Effector memory CD8-positive, alpha-beta T cell (primary cell): ENCODE data around the gene ADAM17.

ENCODE experiments used
- ATAC-seq: fragments of 150-1000 bp; cut with Tn5 transposase; replicated peaks from 2 replicates; pipeline ENCODE4 v1.10.0; 2021; ENCODE audit warnings: mild to moderate bottlenecking, moderate library complexity
- DNase-seq, 3 experiments: peaks; one replicate each; pipeline ENCODE4 v3.0.0; 2021
- H3K27ac Mint-ChIP-seq, 2 donors: one replicate each; pipeline ENCODE4 v1.8.0; 2022; ENCODE audit warnings: mild to moderate bottlenecking in 2 of 2, mixed read lengths in 2 of 2, moderate library complexity in 2 of 2
- H3K27me3 Mint-ChIP-seq, 2 donors: one replicate each; pipeline ENCODE4 v1.8.0; 2022; ENCODE audit warnings: mixed read lengths in 2 of 2
- H3K36me3 Mint-ChIP-seq: one replicate; pipeline ENCODE4 v1.8.0; 2022; ENCODE audit warnings: mild to moderate bottlenecking, moderate library complexity, mixed read lengths; ENCODE audit not compliant: insufficient read depth
- H3K4me1 Mint-ChIP-seq, 2 donors: one replicate each; pipeline ENCODE4 v1.8.0; 2022; ENCODE audit warnings: low read depth in 2 of 2, mixed read lengths in 2 of 2
- H3K4me3 Mint-ChIP-seq, 2 donors: one replicate each; pipeline ENCODE4 v1.8.0; 2022; ENCODE audit warnings: mild to moderate bottlenecking in 2 of 2, mixed read lengths in 2 of 2, moderate library complexity in 2 of 2
- H3K9me3 Mint-ChIP-seq, 2 donors: one replicate each; pipeline ENCODE4 v1.8.0; 2022; ENCODE audit warnings: mixed read lengths in 2 of 2

ADAM17 gene

GRCh38 chr2:9466147-9466683 is 89.4 kb downstream of the ADAM17 start:
- DNase-seq (no peak), ATAC-seq (no peak)
- H3K4me3 Mint-ChIP-seq, result no peak overlapping the region
- peaks cover 10% of the 10 kb centered on the region for H3K36me3 Mint-ChIP-seq
- no peaks in the 10 kb centered on the region for H3K9me3 Mint-ChIP-seq
- peaks cover 7 to 14% of the 10 kb centered on the region in 2 donors for H3K4me1 Mint-ChIP-seq
- no peak overlapping the region for H3K27ac Mint-ChIP-seq
- no peaks in the 10 kb centered on the region for H3K27me3 Mint-ChIP-seq

GRCh38 chr2:9465170-9465569 is 90.5 kb downstream of the ADAM17 start:
- H3K36me3 Mint-ChIP-seq, result peaks cover 16% of the 10 kb centered on the region

GRCh38 chr2:9463698-9464034 is 92.0 kb downstream of the ADAM17 start:
- H3K9me3 Mint-ChIP-seq, result no peaks in the 10 kb centered on the region
- H3K27ac Mint-ChIP-seq, result peak overlapping the region; percentile 69 to 78
- DNase-seq, result peak in 2 of 3 experiments; percentile 5 to 13
- no peak overlapping the region for H3K4me3 Mint-ChIP-seq
- peaks cover 26% of the 10 kb centered on the region for H3K36me3 Mint-ChIP-seq
- peak; percentile 90 for ATAC-seq
- peaks cover 7 to 14% of the 10 kb centered on the region in 2 donors for H3K4me1 Mint-ChIP-seq
- no peaks in the 10 kb centered on the region for H3K27me3 Mint-ChIP-seq

More at GRCh38 chr2:9465170-9465569, 90.5 kb downstream of the ADAM17 start:
- no peaks in the 10 kb centered on the region for H3K9me3 Mint-ChIP-seq
- no peak for DNase-seq
- H3K4me1 Mint-ChIP-seq, result peaks cover 7 to 14% of the 10 kb centered on the region in 2 donors
- ATAC-seq, result no peak
- H3K27me3 Mint-ChIP-seq, result no peaks in the 10 kb centered on the region
- H3K27ac Mint-ChIP-seq, result no peak overlapping the region
- no peak overlapping the region for H3K4me3 Mint-ChIP-seq

GRCh38 chr2:9462886-9463697 is 92.5 kb downstream of the ADAM17 start:
- ATAC-seq (peak; percentile 77), DNase-seq (no peak)
- Mint-ChIP-seq H3K36me3 (peaks cover 27% of the 10 kb centered on the region), H3K4me1 (peaks cover 7 to 14% of the 10 kb centered on the region in 2 donors), H3K4me3 (no peak overlapping the region), H3K9me3 (no peaks in the 10 kb centered on the region), H3K27ac (peak overlapping the region; percentile 69 to 78), H3K27me3 (no peaks in the 10 kb centered on the region)

GRCh38 chr2:9462313-9462712 is 93.3 kb downstream of the ADAM17 start:
- ATAC-seq (no peak), DNase-seq (no peak)
- H3K27me3 Mint-ChIP-seq, result no peaks in the 10 kb centered on the region
- H3K4me3 Mint-ChIP-seq, result no peak overlapping the region
- H3K9me3 Mint-ChIP-seq, result no peaks in the 10 kb centered on the region
- peaks cover 32% of the 10 kb centered on the region for H3K36me3 Mint-ChIP-seq
- no peak overlapping the region for H3K27ac Mint-ChIP-seq
- H3K4me1 Mint-ChIP-seq, result peaks cover 7 to 14% of the 10 kb centered on the region in 2 donors

- ATAC-seq (no peak), DNase-seq (no peak)
- no peak overlapping the region for H3K4me3 Mint-ChIP-seq
- no peaks in the 10 kb centered on the region for H3K9me3 Mint-ChIP-seq
- H3K27ac Mint-ChIP-seq, result no peak overlapping the region
- H3K36me3 Mint-ChIP-seq, result peaks cover 35% of the 10 kb centered on the region
- peaks cover 7 to 14% of the 10 kb centered on the region in 2 donors for H3K4me1 Mint-ChIP-seq
- H3K27me3 Mint-ChIP-seq, result no peaks in the 10 kb centered on the region
These were observed 94.6 kb downstream of the ADAM17 start for GRCh38 chr2:9461079-9461478.

- Mint-ChIP-seq H3K9me3 (no peaks in the 10 kb centered on the region), H3K4me1 (peaks cover 7 to 14% of the 10 kb centered on the region in 2 donors), H3K27ac (no peak overlapping the region), H3K4me3 (no peak overlapping the region), H3K27me3 (no peaks in the 10 kb centered on the region), H3K36me3 (peaks cover 41% of the 10 kb centered on the region)
- ATAC-seq (no peak), DNase-seq (no peak)
These were observed 95.1 kb downstream of the ADAM17 start for GRCh38 chr2:9460441-9461017.

GRCh38 chr2:9451231-9451630 is 104.4 kb downstream of the ADAM17 start:
- H3K27me3 Mint-ChIP-seq, result no peaks in the 10 kb centered on the region
- H3K4me1 Mint-ChIP-seq, result no peaks in the 10 kb centered on the region
- no peak overlapping the region for H3K27ac Mint-ChIP-seq
- ATAC-seq, result no peak
- DNase-seq, result no peak
- H3K36me3 Mint-ChIP-seq, result peaks cover 47% of the 10 kb centered on the region
- no peak overlapping the region for H3K4me3 Mint-ChIP-seq
- H3K9me3 Mint-ChIP-seq, result no peaks in the 10 kb centered on the region

- H3K36me3 Mint-ChIP-seq, result peaks cover 46% of the 10 kb centered on the region
- ATAC-seq, result no peak
These were observed 110.5 kb downstream of the ADAM17 start for GRCh38 chr2:9445089-9445488.

GRCh38 chr2:9443526-9443925 is 112.1 kb downstream of the ADAM17 start:
- H3K4me1 Mint-ChIP-seq, result peaks cover 2 to 4% of the 10 kb centered on the region in 2 donors
- no peak overlapping the region for H3K4me3 Mint-ChIP-seq
- DNase-seq (no peak), ATAC-seq (no peak)
- H3K27me3 Mint-ChIP-seq, result no peaks in the 10 kb centered on the region
- H3K27ac Mint-ChIP-seq, result no peak overlapping the region
- H3K36me3 Mint-ChIP-seq, result peaks cover 47% of the 10 kb centered on the region
- no peaks in the 10 kb centered on the region for H3K9me3 Mint-ChIP-seq

More at GRCh38 chr2:9445089-9445488, 110.5 kb downstream of the ADAM17 start:
- peaks cover 2 to 4% of the 10 kb centered on the region in 2 donors for H3K4me1 Mint-ChIP-seq
- peak overlapping the region; percentile 5 to 29 for H3K27ac Mint-ChIP-seq
- no peaks in the 10 kb centered on the region for H3K9me3 Mint-ChIP-seq
- no peak for DNase-seq
- no peak overlapping the region for H3K4me3 Mint-ChIP-seq
- no peaks in the 10 kb centered on the region for H3K27me3 Mint-ChIP-seq

GRCh38 chr2:9441556-9441955 is 114.1 kb downstream of the ADAM17 start:
- Mint-ChIP-seq H3K36me3 (peaks cover 60% of the 10 kb centered on the region), H3K27me3 (no peaks in the 10 kb centered on the region), H3K9me3 (no peaks in the 10 kb centered on the region), H3K4me3 (no peak overlapping the region), H3K4me1 (peaks cover 2 to 4% of the 10 kb centered on the region in 2 donors), H3K27ac (no peak overlapping the region)
- no peak for DNase-seq
- no peak for ATAC-seq

GRCh38 chr2:9440058-9440727 is 115.4 kb downstream of the ADAM17 start:
- H3K27me3 Mint-ChIP-seq, result no peaks in the 10 kb centered on the region
- H3K4me3 Mint-ChIP-seq, result no peak overlapping the region
- no peak for DNase-seq
- ATAC-seq, result no peak
- H3K9me3 Mint-ChIP-seq, result no peaks in the 10 kb centered on the region
- H3K4me1 Mint-ChIP-seq, result peaks cover 2 to 4% of the 10 kb centered on the region in 2 donors
- no peak overlapping the region for H3K27ac Mint-ChIP-seq
- peaks cover 68% of the 10 kb centered on the region for H3K36me3 Mint-ChIP-seq

GRCh38 chr2:9439536-9439935 is 116.1 kb downstream of the ADAM17 start:
- no peak for ATAC-seq
- no peak for DNase-seq
- H3K4me1 Mint-ChIP-seq, result peaks cover 0 to 4% of the 10 kb centered on the region in 2 donors
- H3K27ac Mint-ChIP-seq, result no peak overlapping the region
- no peaks in the 10 kb centered on the region for H3K27me3 Mint-ChIP-seq
- H3K4me3 Mint-ChIP-seq, result no peak overlapping the region
- no peaks in the 10 kb centered on the region for H3K9me3 Mint-ChIP-seq
- H3K36me3 Mint-ChIP-seq, result peaks cover 71% of the 10 kb centered on the region
